ENCODE results near the gene LRRTM3.

The LRRTM3 gene

DNA sequence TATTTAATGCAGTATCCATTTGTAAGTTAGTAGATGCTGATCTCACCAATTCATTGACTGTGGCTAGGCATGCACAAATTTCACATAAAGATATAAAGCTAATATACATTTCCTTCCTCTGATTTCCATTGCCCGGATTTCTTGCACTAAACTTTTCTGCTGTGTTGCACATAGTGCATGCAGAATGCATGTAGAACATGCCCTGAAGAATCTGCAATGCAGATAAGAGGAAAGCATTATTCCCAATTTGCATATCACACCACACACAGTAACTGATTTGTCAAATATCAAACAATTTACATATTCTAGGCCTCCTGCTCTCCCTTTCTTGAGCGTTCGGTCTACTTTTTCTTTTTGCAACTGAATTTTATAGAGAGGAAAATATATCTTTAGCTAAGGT, 124.2 kb downstream of the LRRTM3 start:
- TF ChIP-seq, protein P1, sequence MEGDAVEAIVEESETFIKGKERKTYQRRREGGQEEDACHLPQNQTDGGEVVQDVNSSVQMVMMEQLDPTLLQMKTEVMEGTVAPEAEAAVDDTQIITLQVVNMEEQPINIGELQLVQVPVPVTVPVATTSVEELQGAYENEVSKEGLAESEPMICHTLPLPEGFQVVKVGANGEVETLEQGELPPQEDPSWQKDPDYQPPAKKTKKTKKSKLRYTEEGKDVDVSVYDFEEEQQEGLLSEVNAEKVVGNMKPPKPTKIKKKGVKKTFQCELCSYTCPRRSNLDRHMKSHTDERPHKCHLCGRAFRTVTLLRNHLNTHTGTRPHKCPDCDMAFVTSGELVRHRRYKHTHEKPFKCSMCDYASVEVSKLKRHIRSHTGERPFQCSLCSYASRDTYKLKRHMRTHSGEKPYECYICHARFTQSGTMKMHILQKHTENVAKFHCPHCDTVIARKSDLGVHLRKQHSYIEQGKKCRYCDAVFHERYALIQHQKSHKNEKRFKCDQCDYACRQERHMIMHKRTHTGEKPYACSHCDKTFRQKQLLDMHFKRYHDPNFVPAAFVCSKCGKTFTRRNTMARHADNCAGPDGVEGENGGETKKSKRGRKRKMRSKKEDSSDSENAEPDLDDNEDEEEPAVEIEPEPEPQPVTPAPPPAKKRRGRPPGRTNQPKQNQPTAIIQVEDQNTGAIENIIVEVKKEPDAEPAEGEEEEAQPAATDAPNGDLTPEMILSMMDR (IDR thresholded peaks at IDR 0.05; ENCODE audit: extremely low read depth, insufficient read depth, missing control alignments) = no peak
- in situ Hi-C loops (cut with MboI; ENCODE audit: low pct_unique_long_range_greater_than_20kb, low sequenced_read_pairs, unreplicated experiment) = no loop called here
- no peak for DNase-seq (ENCODE audit: low spot score)

DNA sequence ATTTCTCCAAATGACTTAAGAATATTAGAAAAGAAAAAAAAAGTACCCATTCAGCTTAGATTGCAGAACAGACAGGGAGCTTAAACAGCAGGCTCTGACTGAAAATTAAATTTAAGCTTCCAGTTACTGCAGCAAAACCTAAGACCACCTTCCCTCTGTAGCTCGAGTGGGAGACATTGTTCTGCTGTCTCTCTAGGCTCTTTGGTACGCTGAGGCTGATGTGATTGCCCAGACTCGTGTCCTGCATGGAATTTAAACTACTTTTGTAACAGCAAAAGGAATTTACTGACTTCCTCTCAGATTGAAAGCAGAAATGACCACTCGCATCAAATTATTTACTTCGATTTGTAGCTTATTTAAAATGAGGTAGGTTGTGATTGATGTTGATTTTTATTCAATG, 124.6 kb downstream of the LRRTM3 start:
- TF ChIP-seq, protein P1 (IDR thresholded peaks at IDR 0.05; ENCODE audit: extremely low read depth, insufficient read depth, missing control alignments) = no peak
- in situ Hi-C loops (cut with MboI; ENCODE audit: low pct_unique_long_range_greater_than_20kb, low sequenced_read_pairs, unreplicated experiment) = no loop called here
- no peak for DNase-seq (ENCODE audit: low spot score)

DNA sequence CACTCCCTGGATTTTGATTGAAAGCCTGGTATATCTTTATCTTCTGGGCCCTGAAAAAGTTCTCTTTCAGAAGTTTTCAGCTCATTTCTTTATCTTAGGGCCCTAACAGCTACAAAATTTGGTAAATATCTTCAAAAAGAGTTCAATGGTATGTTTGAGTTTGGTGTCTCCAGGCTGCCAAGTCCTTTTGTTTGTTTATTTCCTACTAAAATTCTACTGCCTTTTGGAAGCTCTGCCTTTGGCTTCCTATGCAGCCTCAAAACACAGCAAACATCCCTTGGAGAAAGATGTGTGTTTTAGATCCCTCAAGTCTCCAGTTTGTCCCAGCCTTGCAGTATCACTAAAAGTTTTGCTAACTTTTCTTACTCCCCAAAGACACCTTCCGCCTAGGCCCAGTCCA, 146.8 kb downstream of the LRRTM3 start:
- in situ Hi-C loops (cut with MboI; ENCODE audit: low pct_unique_long_range_greater_than_20kb, low sequenced_read_pairs, unreplicated experiment) = no loop called here
- TF ChIP-seq, protein P1 (IDR thresholded peaks at IDR 0.05; ENCODE audit: extremely low read depth, insufficient read depth, missing control alignments) = no peak
- no peak for DNase-seq (ENCODE audit: low spot score)

DNA sequence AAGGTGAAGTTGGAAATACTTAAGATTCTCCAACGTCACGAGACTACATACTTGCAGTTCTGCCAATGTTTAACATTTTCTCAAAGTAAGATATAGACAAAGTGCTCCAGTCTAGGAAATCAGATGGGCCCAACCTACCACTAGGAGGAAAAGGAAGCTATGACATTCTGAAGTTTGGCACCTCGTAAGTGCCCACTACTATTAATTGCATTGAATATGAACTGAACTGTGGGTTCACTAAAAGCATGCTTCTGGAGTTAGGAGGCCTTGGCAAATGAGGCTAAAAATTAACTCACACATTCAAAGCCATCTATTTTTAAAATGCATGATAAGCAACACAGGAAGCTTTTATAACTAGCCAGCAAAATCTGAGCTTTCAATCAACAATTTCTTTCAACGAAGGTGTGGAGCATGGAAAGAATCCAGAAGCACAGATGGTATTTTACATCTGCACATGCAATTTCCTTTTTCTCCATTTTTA, 149.7 kb downstream of the LRRTM3 start:
- TF ChIP-seq, protein P1 (IDR thresholded peaks at IDR 0.05; ENCODE audit: extremely low read depth, insufficient read depth, missing control alignments) = no peak
- in situ Hi-C loops (cut with MboI; ENCODE audit: low pct_unique_long_range_greater_than_20kb, low sequenced_read_pairs, unreplicated experiment) = no loop called here
- DNase-seq (ENCODE audit: low spot score) = no peak

DNA sequence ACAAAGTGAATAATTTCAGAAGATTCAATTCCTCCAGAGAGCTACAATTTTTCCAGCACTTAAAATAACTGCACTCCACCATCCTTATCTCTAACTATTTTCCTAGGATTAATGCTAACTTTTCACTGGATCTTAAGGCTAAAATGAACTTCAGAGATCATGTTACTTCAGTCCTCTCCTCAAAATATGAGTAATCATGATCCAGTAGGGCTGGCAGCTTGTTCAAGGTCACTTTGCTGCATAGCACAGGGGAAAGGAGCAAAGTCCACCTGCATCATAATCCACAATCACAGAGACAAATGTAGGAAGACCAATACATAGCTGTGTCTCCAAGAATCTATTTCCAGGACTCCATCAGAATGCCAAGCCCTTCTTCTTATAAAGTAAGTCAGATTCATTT, 150.3 kb downstream of the LRRTM3 start:
- TF ChIP-seq, protein P1 (IDR thresholded peaks at IDR 0.05; ENCODE audit: extremely low read depth, insufficient read depth, missing control alignments) = no peak
- DNase-seq (ENCODE audit: low spot score) = no peak
- in situ Hi-C loops (cut with MboI; ENCODE audit: low pct_unique_long_range_greater_than_20kb, low sequenced_read_pairs, unreplicated experiment) = no loop called here

DNA sequence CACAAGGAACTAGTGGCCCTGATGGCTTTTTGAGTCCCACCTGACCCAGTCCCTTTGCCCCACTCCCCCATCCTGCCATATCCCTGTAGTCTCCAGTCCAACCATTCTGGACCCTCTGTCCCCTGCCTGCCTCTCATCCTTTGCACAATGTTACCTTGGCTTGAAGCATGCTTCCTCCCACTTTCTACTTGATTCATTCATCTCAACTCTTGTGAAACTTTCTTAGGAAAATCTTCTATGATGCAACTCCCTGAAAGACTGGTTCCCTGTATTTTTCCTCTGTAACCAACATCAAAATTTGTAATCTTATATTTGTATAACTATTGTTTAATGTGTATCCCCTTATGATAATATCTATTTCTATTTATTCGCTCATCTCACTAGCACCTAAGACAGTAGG, 151.5 kb downstream of the LRRTM3 start:
- in situ Hi-C loops (cut with MboI; ENCODE audit: low pct_unique_long_range_greater_than_20kb, low sequenced_read_pairs, unreplicated experiment) = no loop called here
- DNase-seq (ENCODE audit: low spot score) = no peak
- TF ChIP-seq, protein P1 (IDR thresholded peaks at IDR 0.05; ENCODE audit: extremely low read depth, insufficient read depth, missing control alignments) = no peak

DNA sequence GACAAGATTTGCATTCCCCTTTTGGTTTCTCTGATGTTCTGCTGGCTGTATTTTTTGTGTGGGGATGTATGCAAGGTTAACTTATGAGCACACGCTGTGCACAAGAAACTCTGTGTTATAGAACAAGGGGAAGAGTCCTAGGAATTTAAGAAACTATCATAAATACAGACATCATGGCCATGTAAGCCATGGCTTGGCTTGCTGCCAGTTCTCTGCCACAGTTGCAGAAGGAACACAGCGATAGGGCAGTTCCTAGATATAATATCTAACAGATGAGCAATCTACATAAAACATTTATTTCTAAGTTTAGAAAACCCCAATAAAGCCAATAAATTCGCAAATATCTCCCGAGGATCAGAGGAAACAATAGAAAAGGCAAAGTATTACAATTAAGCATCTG, 153.3 kb downstream of the LRRTM3 start:
- DNase-seq (ENCODE audit: low spot score) = no peak
- in situ Hi-C loops (cut with MboI; ENCODE audit: low pct_unique_long_range_greater_than_20kb, low sequenced_read_pairs, unreplicated experiment) = no loop called here

More for the DNA sequence above, 153.3 kb downstream of the LRRTM3 start:
- TF ChIP-seq, protein P1 (IDR thresholded peaks at IDR 0.05; ENCODE audit: extremely low read depth, insufficient read depth, missing control alignments) = no peak
